ENCODE data around the gene B4GALT6.

DNA sequence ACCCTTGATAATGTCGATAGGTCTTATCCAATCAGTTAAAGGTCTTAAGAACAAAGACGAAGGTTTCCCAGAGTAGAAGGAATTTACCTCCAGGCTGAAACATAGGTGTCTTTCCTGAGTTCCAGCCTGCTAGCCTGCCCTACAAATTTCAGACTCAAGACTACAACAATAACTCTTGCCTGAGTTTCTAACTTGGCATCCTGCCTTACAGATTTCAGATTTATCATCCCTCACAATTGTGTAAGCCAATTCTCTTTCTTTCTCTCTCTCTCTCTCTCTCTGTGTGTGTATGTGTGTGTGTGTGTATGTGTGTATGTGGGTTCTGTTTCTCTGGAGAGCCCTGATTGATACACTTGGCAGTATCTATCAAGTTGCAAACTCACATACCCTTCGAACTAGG is 37.2 kb upstream of the B4GALT6 start:
- TF ChIP-seq, protein P1, sequence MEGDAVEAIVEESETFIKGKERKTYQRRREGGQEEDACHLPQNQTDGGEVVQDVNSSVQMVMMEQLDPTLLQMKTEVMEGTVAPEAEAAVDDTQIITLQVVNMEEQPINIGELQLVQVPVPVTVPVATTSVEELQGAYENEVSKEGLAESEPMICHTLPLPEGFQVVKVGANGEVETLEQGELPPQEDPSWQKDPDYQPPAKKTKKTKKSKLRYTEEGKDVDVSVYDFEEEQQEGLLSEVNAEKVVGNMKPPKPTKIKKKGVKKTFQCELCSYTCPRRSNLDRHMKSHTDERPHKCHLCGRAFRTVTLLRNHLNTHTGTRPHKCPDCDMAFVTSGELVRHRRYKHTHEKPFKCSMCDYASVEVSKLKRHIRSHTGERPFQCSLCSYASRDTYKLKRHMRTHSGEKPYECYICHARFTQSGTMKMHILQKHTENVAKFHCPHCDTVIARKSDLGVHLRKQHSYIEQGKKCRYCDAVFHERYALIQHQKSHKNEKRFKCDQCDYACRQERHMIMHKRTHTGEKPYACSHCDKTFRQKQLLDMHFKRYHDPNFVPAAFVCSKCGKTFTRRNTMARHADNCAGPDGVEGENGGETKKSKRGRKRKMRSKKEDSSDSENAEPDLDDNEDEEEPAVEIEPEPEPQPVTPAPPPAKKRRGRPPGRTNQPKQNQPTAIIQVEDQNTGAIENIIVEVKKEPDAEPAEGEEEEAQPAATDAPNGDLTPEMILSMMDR (IDR thresholded peaks at IDR 0.05), result no peak
- no peak for TF ChIP-seq POLR2A (IDR thresholded peaks at IDR 0.05)
